HG02759 (cell line): ENCODE results near the gene ADIPOR1.

ENCODE experiments used
- ATAC-seq: cut with Tn5 transposase; IDR thresholded peaks from one replicate; pipeline ENCODE4 v1.9.1; 2021; ENCODE audit warnings: mild to moderate bottlenecking, moderate library complexity; ENCODE audit not compliant: unreplicated experiment

ADIPOR1 gene

DNA sequence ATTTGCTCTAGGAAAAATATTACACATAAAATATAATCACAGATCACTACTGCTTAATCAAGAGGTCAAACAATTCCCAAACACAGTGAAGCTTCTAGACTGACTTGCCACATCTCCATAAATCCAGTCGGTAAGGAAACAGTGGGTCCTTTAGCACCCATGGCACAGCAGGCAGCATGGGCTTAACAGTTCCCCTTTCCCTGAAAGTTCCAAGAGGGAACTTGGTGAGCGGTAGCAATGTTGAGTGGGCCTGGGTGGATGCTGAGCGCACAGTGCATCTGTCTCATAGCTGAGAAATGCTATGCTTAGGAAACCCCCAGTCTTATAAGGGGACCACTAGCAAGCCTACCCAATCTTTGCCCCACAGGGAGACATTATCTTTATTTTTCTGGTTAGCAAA lies 16.7 kb upstream of the ADIPOR1 start:
- no peak for ATAC-seq

GRCh38 chr1:202972046-202972445 lies 13.9 kb upstream of the ADIPOR1 start:
- ATAC-seq = no peak

- ATAC-seq = peak; percentile 47
Observed at GRCh38 chr1:202968895-202969295, 10.8 kb upstream of the ADIPOR1 start.

DNA sequence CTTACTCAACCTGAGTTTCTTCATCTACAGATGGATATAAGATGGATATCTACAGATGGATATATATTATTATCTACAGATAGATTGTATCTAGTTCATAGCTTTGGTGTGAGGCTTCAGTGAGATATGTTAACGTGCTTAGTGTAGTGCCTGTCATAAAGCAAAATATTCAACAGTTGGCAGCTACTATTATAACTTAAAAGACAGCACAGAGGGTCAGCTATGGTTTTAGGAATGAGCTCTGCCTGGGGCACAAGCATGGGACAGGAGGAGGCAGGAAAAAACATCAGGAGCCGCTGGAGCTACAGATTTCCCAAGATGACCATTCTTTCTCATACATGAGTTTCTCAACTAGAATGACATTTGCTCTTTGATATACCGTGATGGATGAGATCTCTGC lies 10.2 kb upstream of the ADIPOR1 start:
- ATAC-seq = no peak

- ATAC-seq = peak; percentile 30
Observed at GRCh38 chr1:202967684-202968281, 9.7 kb upstream of the ADIPOR1 start.

DNA sequence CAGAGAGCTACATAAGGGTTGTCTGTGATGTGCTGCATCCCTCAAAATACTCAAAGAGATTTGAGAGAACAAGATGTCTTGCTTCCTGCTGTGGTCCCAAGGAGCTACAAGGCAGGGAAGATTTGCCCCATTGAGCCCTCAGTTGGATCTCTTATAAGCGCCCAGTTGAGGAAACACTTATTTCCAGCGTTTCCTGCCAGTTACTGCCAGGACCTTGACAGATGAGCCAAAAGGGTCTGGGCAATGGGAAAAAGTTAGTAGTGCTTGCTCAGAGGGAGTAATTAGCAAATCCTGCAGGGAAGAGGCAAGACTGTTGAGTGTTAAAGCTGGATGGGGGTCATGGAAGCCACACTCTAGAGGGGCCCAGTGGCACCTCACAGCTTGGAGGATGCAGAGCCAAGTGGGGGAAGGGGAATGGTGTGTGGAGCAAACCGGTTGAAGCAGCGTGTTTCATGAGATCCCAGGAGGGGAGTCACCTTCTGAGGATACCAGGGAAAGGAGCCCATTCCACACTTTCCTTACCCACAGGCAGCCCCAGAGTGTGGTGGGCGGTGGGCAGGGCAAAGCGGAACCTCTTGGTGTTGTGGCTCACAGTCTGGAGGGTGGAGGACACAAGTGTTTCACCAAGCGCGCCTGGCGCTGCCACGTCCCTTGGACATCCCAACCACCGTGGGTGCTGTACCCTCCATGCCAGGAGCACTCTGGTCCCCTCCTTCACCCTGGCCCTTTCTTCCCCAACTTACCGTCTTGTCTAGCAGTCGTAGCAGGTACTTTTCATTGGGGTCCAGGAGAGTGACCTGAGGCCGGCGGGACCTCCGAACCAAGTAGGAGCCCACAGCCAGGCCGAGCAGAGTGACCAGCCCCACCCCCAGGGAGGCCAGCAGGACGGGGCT lies 8.1 kb upstream of the ADIPOR1 start:
- ATAC-seq = no peak

DNA sequence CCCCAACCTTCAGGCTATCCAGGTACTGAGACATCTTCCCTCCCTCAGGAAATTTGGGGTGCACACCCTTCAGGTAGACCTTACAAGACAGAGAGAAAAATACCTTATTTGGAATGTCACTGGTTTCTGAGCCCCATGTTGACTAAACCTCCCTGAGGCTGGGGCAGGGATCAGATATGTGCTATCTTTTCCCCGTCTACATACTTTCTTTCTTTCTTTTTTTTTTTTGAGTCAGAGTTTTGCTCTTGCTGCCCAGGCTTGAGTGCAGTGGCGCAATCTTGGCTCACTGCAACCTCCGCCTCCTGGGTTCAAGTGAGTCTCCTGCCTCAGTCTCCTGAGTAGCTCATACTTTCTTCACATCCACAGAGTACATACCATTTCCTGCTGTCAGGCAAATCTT lies 7.3 kb upstream of the ADIPOR1 start:
- no peak for ATAC-seq

DNA sequence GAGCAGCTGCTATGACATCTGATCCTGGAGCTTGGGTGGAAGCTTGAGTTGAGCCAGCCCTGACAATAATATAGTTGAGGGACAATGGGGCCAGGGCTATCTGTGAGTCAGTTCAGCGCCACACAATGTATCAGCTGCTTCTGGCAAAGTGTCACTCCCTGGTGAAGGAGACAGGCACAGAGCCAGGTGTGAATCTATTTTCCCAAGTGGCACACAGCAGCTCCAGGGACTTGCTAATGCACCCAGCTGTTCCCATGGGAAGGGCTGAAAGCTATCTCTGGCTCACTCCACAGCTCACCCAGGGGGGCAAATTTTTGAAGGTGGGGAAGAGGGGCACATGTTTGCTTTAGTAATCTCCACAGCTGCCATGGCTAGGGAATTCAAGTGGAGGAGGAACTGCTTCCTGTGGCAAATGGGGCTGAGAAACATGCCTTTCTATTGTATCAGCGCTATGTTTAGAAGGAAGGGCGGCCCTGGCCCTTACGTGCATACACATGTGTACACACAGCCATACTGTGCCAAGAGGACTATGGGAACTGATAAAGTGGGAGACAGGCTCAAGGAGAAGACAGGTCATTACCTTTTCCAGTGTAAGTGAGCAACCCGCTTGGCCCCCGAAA lies 6.8 kb upstream of the ADIPOR1 start:
- no peak for ATAC-seq

DNA sequence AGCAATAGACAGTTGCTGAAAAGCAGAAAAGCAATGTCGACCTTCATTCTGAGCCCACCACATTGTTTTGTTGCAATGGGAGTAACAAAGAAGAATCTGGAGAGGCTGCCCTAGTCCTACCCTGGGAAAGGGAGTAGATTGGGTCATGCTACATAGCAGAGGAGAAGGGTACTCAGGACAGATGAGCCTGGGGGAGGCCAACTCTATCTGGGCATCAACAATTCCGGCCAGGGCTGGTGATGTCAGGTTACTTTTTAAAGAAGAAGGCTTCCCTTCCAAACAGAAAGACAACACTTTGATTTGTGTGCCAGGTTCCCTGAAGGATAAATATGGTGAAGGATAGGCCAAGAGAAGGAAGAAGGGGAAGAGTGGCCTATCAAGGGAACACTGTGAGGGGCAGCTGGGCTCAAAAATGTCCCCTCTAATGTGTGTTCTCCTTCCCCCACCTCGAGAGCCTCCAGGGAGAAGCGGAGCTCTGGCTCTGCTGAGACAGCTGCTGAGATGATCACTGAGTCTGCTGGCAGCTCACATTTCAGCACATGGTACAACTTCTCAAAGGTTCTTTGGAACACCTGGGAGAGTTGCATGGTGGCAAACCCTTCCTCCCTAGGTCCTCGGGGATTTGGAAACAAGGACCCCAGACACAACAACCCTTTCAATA lies 3.2 kb upstream of the ADIPOR1 start:
- no peak for ATAC-seq

DNA sequence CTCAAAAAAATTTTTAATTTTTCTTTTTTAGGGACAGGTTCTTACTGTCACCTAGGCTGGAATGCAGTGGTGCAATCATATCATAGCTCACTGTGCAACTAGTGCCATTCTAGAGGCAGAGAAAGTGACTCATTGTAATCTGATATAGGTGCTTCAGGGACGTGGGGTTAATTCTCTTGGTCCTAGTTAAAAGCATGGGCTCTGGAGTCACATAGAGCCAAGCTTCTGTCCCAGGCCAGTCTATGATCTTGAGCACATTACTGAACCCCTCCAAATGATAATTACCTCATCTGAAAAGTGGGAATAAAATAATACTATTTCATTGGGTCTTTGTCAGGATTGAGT lies 1.1 kb upstream of the ADIPOR1 start:
- ATAC-seq = no peak

DNA sequence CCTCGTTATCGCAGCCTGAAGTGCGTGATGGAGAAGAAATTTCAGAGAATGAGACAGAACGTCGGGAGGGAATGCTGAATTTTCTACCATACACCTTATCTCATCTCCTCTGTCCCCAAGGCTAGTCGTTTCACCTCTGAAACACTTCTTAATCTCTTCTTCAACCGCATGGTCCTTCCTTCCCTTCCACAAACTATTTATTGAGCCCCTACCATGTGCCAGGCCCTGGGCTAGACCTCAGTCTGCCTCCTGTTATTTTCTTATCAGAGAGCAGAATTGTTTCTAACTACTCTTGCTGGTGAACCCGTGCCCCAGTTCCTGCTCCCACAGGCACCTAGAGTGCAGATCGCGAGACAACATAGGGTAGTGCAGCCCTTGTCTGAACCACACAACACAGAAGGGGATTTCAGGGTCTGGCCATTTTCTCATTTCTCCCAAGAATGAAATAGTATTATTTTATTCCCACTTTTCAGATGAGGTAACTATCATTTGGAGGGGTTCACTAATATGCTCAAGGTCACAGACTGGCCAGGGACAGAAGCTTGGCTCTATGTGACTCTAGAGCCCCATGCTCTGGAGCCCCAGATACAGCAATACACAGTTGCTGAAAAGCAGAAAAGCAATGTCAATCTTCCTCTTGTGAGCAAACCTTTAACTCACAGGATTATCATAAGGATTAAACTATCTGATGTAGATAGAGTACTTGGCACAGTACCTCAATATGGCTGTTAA lies 598 bp upstream of the ADIPOR1 start:
- ATAC-seq = no peak

GRCh38 chr1:202956969-202957368 lies 1.1 kb downstream of the ADIPOR1 start:
- ATAC-seq = no peak

- ATAC-seq = no peak
Observed at GRCh38 chr1:202954057-202954745, 3.9 kb downstream of the ADIPOR1 start.

DNA sequence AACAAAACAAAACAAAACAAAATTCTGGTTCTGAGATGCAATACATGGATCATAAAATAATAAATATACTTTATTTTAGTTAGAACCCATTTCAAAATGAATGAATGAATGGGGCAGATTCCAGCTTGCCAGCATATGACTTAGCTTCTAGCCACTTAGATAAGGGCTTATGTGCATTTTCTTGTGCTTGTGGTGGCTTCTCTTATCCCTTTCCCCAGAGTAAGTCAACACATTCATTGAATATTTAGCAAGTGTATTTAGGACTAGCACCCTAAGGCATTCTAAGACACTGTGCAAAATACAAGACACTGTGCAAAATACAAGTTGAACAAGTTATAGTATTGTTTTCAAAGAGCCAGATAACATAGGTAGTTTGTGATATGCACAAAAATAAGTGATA lies 4.7 kb downstream of the ADIPOR1 start:
- no peak for ATAC-seq

- no peak for ATAC-seq
Observed at GRCh38 chr1:202952818-202953217, 5.3 kb downstream of the ADIPOR1 start.

GRCh38 chr1:202952099-202952498 lies 6.0 kb downstream of the ADIPOR1 start:
- no peak for ATAC-seq

GRCh38 chr1:202951437-202951836 lies 6.7 kb downstream of the ADIPOR1 start:
- no peak for ATAC-seq

GRCh38 chr1:202945483-202945882 lies 12.6 kb downstream of the ADIPOR1 start:
- ATAC-seq = no peak

DNA sequence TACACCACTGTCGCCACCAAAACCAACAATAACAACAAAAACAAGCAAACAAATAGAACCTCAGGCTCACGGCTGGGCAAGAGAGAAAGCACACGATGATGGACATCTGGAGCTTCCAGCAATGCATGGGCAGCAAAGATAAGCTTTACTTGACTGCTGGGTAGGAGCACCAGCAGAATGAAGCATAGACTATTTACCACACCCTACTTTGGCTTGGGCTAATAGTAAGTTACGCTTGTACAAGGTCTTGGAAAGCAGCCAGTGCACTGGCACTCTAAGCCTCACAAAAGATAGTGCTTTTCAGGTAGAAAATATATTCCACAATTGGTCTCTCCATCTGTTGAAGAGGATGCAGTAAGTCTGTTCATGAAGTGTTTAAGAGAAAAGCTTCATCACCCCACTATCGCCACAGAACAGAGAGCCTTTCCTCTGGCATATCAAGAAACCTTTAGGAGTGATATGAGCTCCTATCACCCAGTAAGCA lies 13.6 kb downstream of the ADIPOR1 start:
- no peak for ATAC-seq

DNA sequence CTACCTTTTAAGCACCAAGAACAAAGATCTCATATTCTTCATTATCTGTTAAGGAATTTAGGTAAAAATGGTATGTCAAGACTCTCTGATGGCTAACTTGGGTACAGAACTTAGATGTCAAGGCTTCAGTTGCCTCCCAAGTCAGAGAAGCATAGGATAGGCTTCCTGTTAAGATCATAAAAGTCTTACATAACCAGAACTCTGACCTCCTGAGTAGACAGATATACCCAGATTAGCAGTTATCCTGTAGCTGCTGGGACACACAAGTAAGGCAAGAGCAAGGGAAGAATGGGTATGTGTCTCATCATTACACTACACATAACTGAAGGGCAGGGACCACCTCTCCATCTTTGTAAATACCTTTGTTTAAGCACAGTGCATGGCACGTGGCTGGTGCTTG lies 15.7 kb downstream of the ADIPOR1 start:
- no peak for ATAC-seq
